Measurements from ENCODE around the gene BCL2.
"Not testable (repeated sequence)": the region's sequence is repeated elsewhere in the genome, so short reads cannot be mapped to it uniquely, and the experiment has no call there.

Gene BCL2

DNA sequence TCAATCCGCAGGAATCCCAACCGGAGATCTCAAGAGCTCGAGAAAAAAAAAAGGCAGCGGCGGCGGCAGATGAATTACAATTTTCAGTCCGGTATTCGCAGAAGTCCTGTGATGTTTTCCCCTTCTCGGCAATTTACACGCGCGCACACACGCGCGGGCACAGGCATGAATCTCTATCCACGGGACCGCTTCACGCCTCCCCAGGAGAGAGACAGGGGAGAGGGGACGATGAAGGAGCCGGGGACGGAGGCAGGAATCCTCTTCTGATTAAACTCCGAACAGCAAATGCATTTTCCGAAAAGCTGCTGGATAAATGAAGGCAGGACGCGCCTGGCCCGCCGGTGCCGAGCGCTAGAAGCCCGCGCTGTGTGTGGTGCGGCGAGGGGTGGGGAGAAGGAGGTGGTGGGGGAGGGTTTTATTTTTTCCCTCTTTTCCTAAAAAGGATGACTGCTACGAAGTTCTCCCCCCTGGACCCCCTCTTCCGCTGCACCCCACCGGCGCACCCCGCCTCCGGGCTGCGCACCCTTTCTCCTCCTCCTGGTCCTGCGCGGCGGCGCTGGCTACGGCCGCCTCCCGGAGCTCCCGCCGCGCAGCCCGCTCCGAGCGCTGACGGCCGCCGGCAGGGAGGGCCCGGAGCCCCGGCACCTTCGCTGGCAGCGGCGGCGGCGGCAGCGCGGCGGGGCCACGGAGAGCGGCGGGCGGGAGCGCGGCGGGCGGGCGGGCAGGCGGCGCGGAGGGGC, at the start of gene BCL2:
TSS of gene BCL2 (minus strand) at position 387 of the 740 bp plus-strand sequence.
- DNase-seq, result no peak

DNA sequence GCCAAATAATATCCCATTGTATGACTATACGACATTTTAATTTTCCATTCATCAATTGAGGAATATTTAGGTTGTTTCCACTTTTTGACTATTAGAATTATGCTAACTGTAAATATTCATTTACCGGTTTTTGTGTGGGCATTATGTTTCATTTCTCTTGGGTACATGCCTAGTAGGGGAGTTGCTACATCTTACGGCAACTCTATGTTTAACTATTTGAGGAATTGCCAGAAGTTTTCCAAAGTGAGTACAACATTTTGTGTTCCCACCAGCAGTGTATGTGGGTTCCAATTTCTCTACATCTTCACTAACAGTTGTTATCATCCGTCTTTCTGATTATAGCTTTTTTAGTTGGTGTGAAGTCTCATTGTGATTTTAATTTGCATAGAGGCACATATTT, 49.0 kb upstream of the BCL2 start:
- DNase-seq, result no peak

GRCh38 chr18:63367053-63367953, 47.7 kb upstream of the BCL2 start, which contains the start of gene KDSR:
TSS of gene KDSR (minus strand) at chr18:63367206. CDS start at chr18:63367118, 88 bp downstream.
- peak; percentile 88 for DNase-seq

- peak; percentile 81 for DNase-seq
Measured at GRCh38 chr18:63366213-63367052, 46.9 kb upstream of the BCL2 start.

DNA sequence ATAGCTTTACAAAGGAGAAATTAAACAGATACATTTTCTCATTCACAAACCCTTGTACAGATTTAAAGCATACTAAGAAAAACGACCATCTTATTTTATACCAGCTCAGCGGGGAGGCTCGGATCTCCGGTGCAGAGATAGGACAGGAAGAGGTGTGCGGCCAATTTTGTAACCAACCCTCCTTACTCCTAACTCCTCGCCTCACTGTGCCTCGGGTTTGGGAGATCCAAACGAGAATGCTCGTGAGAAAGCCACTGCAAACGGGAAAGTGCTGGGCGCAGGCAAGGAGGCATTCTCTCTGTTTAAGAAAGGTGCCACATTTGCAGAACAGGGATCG, 46.3 kb upstream of the BCL2 start:
- DNase-seq, result peak; percentile 25

GRCh38 chr18:63363951-63364350, 44.4 kb upstream of the BCL2 start:
- peak; percentile 69 for DNase-seq

DNA sequence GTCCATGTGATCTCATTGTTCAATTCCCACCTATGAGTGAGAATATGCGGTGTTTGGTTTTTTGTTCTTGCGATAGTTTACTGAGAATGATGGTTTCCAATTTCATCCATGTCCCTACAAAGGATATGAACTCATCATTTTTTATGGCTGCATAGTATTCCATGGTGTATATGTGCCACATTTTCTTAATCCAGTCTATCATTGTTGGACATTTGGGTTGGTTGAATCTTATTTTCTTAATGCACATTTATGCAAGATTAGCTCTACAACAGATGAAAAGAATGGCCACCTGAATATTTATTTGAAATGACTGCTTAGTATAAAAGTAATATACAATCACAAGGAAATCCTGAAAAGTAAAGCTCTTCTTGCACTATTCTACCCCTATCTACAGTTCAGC, 43.9 kb upstream of the BCL2 start:
- DNase-seq, result not testable (repeated sequence)

GRCh38 chr18:63356272-63356896, 36.8 kb upstream of the BCL2 start:
- DNase-seq, result no peak

- DNase-seq, result no peak
Measured at GRCh38 chr18:63350230-63350629, 30.7 kb upstream of the BCL2 start.

GRCh38 chr18:63348508-63349136, 29.1 kb upstream of the BCL2 start:
- no peak for DNase-seq

GRCh38 chr18:63346480-63347183, 27.1 kb upstream of the BCL2 start:
- no peak for DNase-seq

GRCh38 chr18:63346031-63346430, 26.5 kb upstream of the BCL2 start:
- DNase-seq, result no peak

- no peak for DNase-seq
Measured at GRCh38 chr18:63344918-63345317, 25.3 kb upstream of the BCL2 start.

DNA sequence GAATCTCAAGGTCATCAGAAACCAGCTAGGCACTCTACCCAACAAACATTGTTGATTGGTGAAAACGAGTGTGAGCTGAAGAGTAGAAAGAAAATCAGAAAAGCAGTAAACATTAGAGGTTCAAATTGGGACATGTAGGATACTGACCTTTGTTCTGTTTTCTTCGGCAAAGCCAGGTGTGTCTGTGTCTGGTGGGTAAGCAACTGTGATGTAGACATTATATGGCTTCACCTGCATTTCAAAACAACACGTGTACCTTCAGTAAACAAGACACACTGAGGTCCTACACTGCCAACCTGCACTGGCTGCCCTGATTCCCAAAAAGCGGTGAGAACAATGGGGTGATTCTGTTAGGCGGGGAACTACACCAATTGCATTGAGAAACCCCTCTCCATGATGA, 24.7 kb upstream of the BCL2 start:
- no peak for DNase-seq

DNA sequence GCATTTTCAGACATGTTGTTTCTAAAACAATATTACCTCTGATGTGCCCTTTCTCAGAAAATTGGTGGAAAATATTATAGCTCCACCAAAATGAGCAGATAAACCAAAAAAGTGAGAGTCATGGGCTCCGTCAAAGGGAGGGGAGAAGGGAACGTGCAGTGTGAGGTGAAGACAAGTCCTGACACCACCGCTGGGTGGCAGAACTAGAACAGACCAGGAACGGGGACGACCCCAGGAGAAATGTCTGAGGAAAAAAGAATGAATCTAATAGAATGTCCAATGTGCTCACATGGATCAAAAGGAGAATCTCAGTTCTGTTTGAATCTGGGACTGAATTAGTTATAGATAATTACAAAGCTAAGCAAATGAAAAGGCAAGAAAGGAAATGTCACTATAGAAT, 22.6 kb upstream of the BCL2 start:
- DNase-seq, result peak; percentile 51

GRCh38 chr18:63339920-63340484, 20.4 kb upstream of the BCL2 start:
- DNase-seq, result peak; percentile 70

DNA sequence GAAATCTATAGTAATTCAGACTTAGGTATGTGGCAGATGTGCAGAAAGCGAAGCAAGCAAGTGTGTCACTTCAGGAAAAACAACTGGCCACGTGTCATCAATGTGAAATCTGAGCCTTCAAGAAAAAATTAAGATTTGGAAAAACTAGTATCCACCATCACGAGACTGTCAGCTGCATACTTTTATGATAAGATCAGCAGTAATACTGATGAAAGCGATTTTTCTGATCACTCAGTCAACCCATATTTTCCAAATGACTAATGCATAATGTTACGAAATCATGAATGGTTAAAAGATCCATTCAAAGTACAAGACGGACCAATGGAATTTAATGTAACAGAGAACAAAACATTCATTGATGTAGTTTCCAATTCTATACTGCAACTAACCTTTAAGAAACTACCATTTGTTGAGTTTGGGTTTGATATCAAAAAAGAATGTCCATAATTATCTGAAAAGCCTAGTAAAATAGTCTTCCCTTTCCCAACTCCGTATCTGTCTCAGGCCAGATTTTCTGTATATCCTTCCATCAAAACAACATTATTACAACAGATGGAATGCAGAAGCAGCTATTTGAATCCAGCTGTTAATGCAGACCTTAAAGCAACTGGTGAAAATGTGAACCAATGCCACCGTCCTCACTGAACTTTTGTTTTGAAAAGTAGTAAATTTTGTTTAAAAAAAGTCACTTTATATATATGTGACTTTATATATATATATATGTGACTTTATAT, 17.0 kb upstream of the BCL2 start:
- DNase-seq, result no peak

DNA sequence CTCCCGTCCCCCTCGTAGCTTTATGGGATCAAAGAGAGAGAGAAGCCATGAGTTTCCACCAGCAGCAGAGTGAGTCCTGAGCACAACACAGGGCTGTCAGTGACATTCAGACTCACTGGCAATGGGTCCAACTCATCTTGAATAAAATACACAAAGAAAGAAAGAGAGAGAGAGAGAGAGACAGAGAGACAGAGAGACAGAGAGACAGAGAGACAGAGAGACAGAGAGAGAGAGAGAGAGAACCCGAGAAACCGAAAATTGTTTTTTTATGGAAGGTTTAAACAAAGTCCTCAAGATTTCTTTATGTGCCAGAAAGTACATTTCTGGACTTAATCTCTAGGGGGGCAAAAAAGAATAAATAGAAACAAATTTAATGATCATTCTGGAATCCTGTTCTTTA, 11.5 kb upstream of the BCL2 start:
- no peak for DNase-seq

DNA sequence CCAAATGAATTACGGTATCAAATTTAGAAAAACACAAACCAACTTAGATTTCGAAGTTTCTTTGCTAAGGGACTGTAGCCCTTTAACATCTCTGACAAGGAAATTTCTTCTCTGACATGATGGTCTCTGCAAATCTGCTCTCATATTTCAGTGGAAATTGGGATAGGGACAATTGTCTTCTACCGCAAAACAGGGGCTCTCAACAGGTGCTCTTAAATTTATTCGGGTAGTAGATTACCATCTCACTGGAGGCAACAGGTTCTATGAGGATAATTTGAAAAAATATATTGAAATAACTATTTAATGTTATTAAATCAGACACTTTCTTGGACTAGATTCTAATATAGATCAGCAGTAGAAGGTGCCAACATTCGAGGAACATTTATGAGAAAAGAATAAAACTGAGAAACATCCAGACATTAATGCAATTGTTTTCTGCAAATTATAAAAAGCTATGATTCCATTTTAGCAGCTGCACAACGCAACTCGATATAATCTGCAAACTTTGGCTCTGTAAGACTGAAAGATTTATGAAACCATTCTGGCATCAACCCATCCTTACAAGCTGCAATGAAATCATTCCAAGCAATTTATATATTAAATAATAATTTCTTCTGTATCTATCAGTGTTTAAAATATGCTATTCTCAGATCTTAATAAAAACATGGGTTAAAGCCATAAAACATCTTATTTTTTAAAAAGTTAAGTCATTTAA, 10.0 kb upstream of the BCL2 start:
- no peak for DNase-seq

DNA sequence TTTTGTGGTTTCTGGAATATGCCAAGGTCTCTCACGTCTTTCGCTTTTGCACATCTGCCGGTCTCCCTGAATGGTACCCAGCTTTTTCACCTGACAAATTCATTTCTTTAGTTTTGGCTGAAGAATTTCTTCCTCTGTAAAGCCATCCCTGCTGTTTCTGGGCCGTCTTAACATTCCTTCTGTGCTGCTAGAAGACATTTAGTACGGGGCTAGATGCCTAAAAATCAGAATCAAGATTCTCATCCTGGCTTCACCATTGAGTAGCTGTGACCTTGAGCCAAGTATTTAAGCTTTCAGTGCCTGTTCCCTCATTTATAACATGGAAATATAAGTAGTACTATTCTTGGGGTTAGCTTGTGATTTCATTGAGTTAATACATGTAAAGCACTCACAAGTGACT, 6.4 kb upstream of the BCL2 start:
- no peak for DNase-seq
